Muscle layer of duodenum (tissue), 2 donors: ENCODE data around the gene DNAJC8.

Experiments
- H3K27ac ChIP-seq: one replicate; pipeline ENCODE4 v1.7.0; 2013; ENCODE audit warnings: mild to moderate bottlenecking, low read length
- H3K27me3 ChIP-seq: one replicate; pipeline ENCODE4 v1.7.0; 2013; ENCODE audit warnings: low read depth, mild to moderate bottlenecking, control low read depth, low read length
- H3K36me3 ChIP-seq, 2 donors: one replicate each; pipeline ENCODE4 v1.7.0; 2013; ENCODE audit warnings: low read length in 2 of 2, control low read depth in 1 of 2, mild to moderate bottlenecking in 1 of 2; ENCODE audit not compliant: insufficient read depth in 2 of 2, control insufficient read depth in 1 of 2
- H3K4me1 ChIP-seq, 2 donors: one replicate each; pipeline ENCODE4 v1.7.0; 2013; ENCODE audit warnings: low read length in 2 of 2, mild to moderate bottlenecking in 2 of 2, control low read depth in 1 of 2, moderate library complexity in 1 of 2; ENCODE audit not compliant: insufficient read depth in 2 of 2, control insufficient read depth in 1 of 2
- H3K4me3 ChIP-seq, 2 donors: one replicate each; pipeline ENCODE4 v1.7.0; 2013; ENCODE audit warnings: low read length in 2 of 2, low read depth in 1 of 2, mild to moderate bottlenecking in 1 of 2
- H3K9me3 ChIP-seq, 2 donors: one replicate each; pipeline ENCODE4 v1.7.0; 2013; ENCODE audit warnings: low read length in 2 of 2, control low read depth in 1 of 2, mild to moderate bottlenecking in 1 of 2; ENCODE audit not compliant: control insufficient read depth in 1 of 2
- donor health status: healthy.

Gene DNAJC8

DNA sequence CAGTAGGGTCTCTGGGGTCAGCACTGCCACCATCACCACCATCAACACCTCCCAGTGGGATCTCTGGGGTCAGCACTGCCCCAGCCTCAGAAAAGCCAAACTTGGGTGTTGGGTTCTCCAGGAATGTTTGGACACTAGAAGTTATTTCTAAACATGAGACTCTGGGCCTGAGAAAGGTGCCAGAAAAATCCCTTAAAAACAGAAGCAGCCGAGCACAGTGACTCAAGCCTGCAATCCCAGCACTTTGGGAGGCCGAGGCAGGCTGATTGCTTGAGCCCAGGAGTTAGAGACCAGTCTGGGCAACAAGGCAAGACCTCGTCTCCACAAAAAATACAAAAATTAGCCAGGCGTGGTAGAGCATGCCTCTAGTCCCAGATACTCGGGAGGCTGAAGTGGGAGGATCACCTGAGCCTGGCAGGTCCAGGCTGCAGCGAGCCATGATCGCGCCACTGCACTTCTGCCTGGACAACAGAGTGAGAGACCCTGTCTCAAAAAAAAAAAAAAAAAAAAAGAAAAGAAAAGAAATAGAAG lies 56.8 kb downstream of the DNAJC8 start:
- H3K27me3 ChIP-seq, result no peaks in the 10 kb centered on the region
- H3K9me3 ChIP-seq, result no peaks in the 10 kb centered on the region
- H3K4me1 ChIP-seq, result peaks cover 0 to 4% of the 10 kb centered on the region in 2 donors
- peak overlapping the region; percentile 69 for H3K27ac ChIP-seq
- peak overlapping the region; percentile 38 to 48 for H3K4me3 ChIP-seq
- no peaks in the 10 kb centered on the region for H3K36me3 ChIP-seq

DNA sequence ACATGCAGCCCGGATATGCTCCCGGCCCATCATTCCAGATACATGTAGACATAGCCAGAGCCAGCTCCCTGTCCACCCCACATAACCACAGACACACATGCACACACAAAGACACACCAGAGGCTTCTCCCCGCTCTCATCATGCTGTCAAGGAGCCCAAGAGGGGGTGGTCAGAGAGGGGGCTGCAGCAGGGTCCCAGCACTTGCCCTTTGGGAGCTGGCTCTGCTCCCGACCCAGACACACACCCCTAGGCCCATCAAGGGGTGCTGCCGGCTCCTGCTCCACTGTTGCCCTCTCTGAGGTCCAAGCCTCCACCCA lies 58.9 kb downstream of the DNAJC8 start:
- H3K27ac ChIP-seq, result peak overlapping the region; percentile 56
- H3K4me1 ChIP-seq, result peaks cover 0 to 4% of the 10 kb centered on the region in 2 donors
- H3K4me3 ChIP-seq, result peak overlapping the region; percentile 23 to 33
- H3K36me3 ChIP-seq, result no peaks in the 10 kb centered on the region
- H3K27me3 ChIP-seq, result no peaks in the 10 kb centered on the region
- no peaks in the 10 kb centered on the region for H3K9me3 ChIP-seq

DNA sequence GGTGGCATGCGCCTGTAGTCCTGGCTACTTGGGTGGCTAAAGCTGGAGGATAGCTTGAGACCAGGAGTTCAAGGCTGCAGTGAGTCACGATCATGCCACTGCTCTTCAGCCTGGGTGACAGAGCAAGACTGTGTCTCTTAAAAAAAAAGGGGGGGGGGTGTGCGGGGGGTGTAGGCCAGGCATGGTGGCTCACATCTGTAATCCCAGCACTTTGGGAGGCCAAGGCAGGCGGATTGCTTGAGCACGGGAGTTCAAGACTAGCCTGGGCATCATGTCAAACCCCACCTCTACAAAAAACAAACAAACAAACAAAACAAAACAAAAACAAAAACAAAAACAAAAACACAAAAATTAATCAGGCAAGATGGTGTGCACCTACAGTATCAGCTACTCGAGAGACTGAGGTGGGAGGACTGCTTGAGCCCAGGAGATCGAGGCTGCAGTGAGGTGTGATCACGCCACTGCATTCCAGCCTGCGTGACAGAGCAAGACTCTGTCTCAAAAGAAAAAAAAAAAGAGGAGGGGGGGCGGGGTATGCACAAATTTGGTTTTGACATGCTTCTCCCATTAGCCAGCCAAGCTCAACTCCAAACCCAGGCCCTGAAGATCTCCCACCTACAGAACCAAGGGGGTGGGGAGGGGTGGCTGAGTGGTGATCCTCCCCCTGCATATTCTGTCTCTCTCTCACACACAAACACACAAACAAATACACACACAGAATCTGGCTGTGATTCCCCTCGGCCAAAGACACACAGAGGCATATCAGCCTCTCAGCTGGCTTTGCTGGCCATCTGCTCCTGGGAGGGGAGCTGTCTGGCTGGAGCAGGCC lies 59.5 kb downstream of the DNAJC8 start:
- Histone ChIP-seq H3K27ac (peak overlapping the region; percentile 56), H3K9me3 (no peaks in the 10 kb centered on the region), H3K4me1 (peaks cover 0 to 4% of the 10 kb centered on the region in 2 donors), H3K4me3 (peak overlapping the region; percentile 23 to 33), H3K36me3 (no peaks in the 10 kb centered on the region), H3K27me3 (no peaks in the 10 kb centered on the region)

DNA sequence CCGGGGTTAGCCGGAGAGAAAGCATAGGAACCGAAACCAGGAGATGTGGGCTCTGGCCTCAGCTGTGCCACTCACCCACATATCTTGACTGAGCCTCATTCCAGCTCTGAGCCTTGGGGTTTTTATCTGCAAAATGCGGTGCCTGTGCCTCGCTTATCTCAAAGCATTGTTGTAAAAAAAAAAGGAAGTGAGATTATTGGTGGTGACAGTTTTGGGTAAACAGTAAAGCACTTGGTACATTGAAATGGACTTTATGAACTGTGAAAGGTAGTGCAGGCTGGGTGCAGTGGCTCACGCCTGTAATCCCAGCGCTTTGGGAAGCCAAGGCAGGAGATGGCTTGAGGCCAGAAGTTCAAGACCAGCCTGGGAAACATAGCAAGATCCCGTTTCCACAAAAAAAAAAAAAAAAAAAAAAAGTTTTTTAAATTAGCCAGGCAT lies 60.1 kb downstream of the DNAJC8 start:
- no peak overlapping the region for H3K4me3 ChIP-seq
- no peaks in the 10 kb centered on the region for H3K36me3 ChIP-seq
- no peaks in the 10 kb centered on the region for H3K27me3 ChIP-seq
- peaks cover 0 to 4% of the 10 kb centered on the region in 2 donors for H3K4me1 ChIP-seq
- H3K9me3 ChIP-seq, result no peaks in the 10 kb centered on the region
- H3K27ac ChIP-seq, result no peak overlapping the region

DNA sequence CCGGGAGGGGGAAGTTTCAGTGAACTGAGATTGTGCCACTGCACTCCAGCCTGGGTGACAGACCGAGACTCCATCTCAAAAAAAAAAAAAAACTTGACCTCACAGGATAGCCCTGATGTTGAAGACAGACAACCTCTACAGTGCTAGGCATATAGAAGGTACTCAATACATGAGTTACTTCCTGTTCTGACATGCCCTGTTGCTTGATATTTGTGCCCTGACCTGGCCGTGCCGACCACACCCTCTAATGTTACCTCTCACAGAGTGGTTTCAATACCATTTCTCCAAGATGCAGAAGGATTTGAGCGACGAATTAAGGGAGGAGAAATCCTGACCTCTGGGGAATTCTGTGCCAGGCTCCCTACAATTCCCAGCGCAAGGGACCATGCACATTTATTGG lies 61.6 kb downstream of the DNAJC8 start:
- Histone ChIP-seq H3K9me3 (no peaks in the 10 kb centered on the region), H3K27ac (no peak overlapping the region), H3K4me3 (no peak overlapping the region), H3K27me3 (no peaks in the 10 kb centered on the region), H3K4me1 (peaks cover 0 to 4% of the 10 kb centered on the region in 2 donors), H3K36me3 (no peaks in the 10 kb centered on the region)

DNA sequence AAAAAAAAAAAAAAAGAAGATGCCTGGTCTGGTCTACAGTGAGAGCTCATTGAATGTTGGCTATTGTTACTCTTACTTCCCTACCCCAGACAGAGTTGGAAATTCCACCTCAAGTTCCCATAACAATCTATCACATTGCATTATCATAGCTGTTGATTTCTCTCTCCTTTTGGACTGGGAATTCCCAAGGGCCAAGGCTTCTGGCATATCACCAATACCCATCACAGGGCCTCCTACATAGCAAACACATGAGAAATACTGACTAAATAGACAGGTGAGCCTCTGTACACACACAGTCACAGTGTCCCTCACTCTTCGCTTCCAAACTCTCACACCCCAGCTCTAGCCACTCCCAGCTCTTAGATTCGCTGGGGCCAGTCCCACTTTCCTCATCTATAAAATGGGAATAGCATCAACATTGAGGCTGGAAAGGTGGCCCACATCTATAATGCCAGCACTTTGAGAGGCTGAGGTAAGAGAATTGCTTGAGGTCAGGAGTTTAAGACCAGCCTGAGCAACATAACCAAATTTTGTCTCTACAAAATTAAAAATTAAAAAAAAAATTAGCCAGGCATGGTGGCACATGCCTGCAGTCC lies 62.7 kb downstream of the DNAJC8 start:
- peaks cover 0 to 4% of the 10 kb centered on the region in 2 donors for H3K4me1 ChIP-seq
- no peaks in the 10 kb centered on the region for H3K36me3 ChIP-seq
- H3K27ac ChIP-seq, result no peak overlapping the region
- peaks cover 0 to 2% of the 10 kb centered on the region in 2 donors for H3K9me3 ChIP-seq
- no peaks in the 10 kb centered on the region for H3K27me3 ChIP-seq
- H3K4me3 ChIP-seq, result no peak overlapping the region

DNA sequence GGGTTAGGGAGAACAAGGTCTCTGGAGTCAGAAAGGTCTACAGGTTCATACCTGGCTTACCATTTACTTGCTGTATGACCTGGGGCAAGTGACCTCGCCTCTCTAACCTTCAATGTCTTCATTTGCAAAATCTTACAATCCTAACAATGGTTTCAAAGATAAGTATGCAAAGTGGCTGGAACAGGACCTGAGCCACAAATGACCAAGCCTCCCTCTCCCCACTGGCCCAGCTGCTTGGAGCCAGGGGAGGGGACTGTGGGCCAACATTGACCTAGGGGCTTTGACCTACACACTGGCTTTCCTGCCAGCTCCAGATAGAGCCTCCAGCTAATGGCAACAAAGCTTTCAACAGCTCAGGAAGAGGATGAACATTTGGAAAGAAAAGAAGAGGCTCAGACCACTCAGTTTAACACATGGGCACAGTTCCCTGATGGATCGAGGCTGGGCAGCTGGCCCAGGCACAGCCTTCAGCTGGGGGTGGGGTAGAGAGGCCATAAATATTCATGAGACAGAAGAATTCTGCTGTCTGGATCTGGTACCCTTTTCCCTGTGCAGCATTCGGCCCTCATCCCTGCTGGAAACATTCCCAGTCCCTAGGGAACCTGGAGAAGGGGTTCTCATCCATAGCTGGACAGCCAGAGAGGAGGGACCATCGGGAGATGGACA lies 69.2 kb downstream of the DNAJC8 start:
- Histone ChIP-seq H3K36me3 (no peaks in the 10 kb centered on the region), H3K4me3 (no peak overlapping the region), H3K27ac (no peak overlapping the region), H3K4me1 (peaks cover 0 to 8% of the 10 kb centered on the region in 2 donors), H3K27me3 (no peaks in the 10 kb centered on the region), H3K9me3 (peaks cover 0 to 2% of the 10 kb centered on the region in 2 donors)

DNA sequence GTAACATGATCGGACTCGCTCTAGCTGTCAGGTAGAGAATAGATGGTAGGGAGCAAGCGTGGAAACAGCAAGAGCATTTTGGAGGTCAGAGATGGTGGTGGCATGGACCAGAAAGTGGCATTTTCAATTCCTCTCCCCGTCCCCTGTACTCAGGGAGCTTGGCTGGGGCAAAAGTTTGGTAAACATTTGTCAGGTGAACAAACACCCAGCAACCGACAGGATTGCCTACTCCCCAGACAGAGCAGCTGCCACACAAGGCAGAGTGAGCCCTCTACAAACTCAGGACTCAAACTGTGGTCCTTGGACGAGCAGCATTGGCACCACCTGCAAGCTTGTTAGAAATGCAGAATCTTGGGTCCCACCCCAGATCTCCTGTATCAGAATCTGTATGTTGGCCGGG lies 70.7 kb downstream of the DNAJC8 start:
- peak overlapping the region; percentile 8 for H3K27ac ChIP-seq
- H3K4me1 ChIP-seq, result peaks cover 0 to 8% of the 10 kb centered on the region in 2 donors

DNA sequence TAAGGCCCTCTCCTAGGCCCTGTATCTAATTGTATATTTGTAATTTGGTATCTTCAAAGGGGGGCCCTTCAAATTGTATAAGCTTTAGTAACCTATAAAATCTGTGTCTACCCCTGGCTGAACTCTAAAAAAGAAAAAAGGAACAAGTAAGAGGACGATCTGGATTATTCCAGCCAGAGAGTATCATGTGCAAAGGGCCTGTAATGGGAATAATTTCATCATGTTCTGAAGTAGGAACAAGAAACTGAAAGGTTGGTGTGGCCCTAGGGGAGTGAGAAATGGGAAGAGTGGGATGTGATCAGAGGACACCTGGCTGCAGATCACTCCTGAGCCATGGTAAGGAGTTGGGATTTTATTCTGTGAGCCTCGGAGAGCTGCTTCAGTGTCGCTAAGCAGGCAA lies 71.1 kb downstream of the DNAJC8 start:
- Histone ChIP-seq H3K27ac (peak overlapping the region; percentile 8), H3K36me3 (no peaks in the 10 kb centered on the region), H3K27me3 (no peaks in the 10 kb centered on the region), H3K4me3 (no peak overlapping the region), H3K9me3 (peaks cover 0 to 2% of the 10 kb centered on the region in 2 donors), H3K4me1 (peaks cover 0 to 8% of the 10 kb centered on the region in 2 donors)

More for the DNA sequence above, 70.7 kb downstream of the DNAJC8 start:
- Histone ChIP-seq H3K4me3 (no peak overlapping the region), H3K36me3 (no peaks in the 10 kb centered on the region), H3K27me3 (no peaks in the 10 kb centered on the region), H3K9me3 (peaks cover 0 to 2% of the 10 kb centered on the region in 2 donors)

DNA sequence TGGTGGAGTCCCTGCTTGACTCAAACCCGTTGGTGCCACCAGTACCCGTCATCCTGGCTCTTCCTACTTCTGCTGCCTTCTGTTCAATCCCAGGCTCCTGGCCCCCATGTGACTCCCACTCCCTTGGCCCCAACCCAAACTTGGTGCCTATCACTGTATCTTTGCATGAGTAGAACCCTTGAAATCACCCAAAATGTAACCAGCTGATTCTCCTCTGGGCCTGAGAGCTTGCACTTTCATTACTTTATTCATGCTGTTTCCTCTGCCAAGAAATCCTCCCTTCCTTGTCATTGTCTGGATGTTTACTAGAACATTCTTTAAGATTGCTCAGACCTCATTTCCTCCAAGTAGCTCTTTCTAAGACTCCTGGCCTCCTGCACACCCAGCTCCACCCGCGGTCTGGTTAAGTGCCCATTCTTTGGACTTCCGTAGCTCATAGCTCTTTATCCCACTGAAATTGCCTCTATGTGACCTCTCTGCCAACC lies 72.0 kb downstream of the DNAJC8 start:
- H3K4me3 ChIP-seq, result no peak overlapping the region
- no peak overlapping the region for H3K27ac ChIP-seq
- peaks cover 0 to 8% of the 10 kb centered on the region in 2 donors for H3K4me1 ChIP-seq

DNA sequence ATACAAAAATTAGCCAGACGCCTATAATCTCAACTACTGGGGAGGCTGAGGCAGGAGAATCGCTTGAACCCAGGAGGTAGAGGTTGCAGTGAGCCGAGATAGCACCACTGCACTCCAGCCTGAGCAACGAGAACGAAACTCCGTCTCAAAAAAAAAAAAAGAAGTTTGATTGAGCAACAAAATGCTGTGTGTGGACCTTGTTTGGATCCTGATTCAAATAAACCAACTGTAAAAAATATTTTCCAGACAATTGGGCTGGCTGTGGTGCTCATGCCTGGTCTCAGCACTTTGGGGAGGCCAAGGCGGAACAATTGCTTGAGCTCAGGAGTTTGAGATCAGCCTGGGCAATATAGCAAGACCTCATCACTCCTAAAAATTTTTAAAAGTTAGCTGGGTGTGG lies 73.1 kb downstream of the DNAJC8 start:
- H3K9me3 ChIP-seq, result no peaks in the 10 kb centered on the region
- H3K4me3 ChIP-seq, result no peak overlapping the region
- H3K36me3 ChIP-seq, result no peaks in the 10 kb centered on the region
- H3K27ac ChIP-seq, result no peak overlapping the region
- H3K27me3 ChIP-seq, result no peaks in the 10 kb centered on the region
- peaks cover 0 to 8% of the 10 kb centered on the region in 2 donors for H3K4me1 ChIP-seq

More for the DNA sequence above, 72.0 kb downstream of the DNAJC8 start:
- Histone ChIP-seq H3K36me3 (no peaks in the 10 kb centered on the region), H3K27me3 (no peaks in the 10 kb centered on the region), H3K9me3 (no peaks in the 10 kb centered on the region)
